DOHH2 (cell line): ENCODE measurements around the gene SGCD.

Experiments used
- H3F3A ChIP-seq: fragments of 200-600 bp; sonication (generic), shearing (Covaris generic); 2 replicates; pipeline ENCODE4 v1.6.0; 2016; ENCODE audit warnings: antibody characterized with exemption, mild to moderate bottlenecking; ENCODE audit not compliant: control insufficient read depth, insufficient read depth
- H3K27ac ChIP-seq: fragments of 200-600 bp; sonication (generic); 2 replicates; pipeline ENCODE4 v1.5.1; 2014; ENCODE audit warnings: low read depth, mild to moderate bottlenecking, low read length, moderate library complexity
- H3K27me3 ChIP-seq: fragments of 200-600 bp; sonication (generic); 2 replicates; pipeline ENCODE4 v1.6.1; 2014; ENCODE audit warnings: mild to moderate bottlenecking, low read length, mixed read lengths; ENCODE audit not compliant: control insufficient read depth
- H3K36me3 ChIP-seq: fragments of 200-600 bp; sonication (generic); 2 replicates; pipeline ENCODE4 v1.6.1; 2014; ENCODE audit warnings: mild to moderate bottlenecking, low read length, moderate library complexity, mixed read lengths; ENCODE audit not compliant: control insufficient read depth
- H3K4me1 ChIP-seq: fragments of 200-600 bp; sonication (generic); 2 replicates; pipeline ENCODE4 v1.6.1; 2014; ENCODE audit warnings: mild to moderate bottlenecking, low read length, mixed read lengths; ENCODE audit not compliant: control insufficient read depth
- H3K4me2 ChIP-seq: fragments of 200-600 bp; sonication (generic); 2 replicates; pipeline ENCODE4 v1.6.0; 2014; ENCODE audit warnings: mild to moderate bottlenecking, low read length, moderate library complexity
- H3K4me3 ChIP-seq: fragments of 200-600 bp; sonication (generic); 2 replicates; pipeline ENCODE4 v1.5.1; 2014; ENCODE audit warnings: mild to moderate bottlenecking, low read length, mixed read lengths
- H3K79me2 ChIP-seq: fragments of 200-600 bp; sonication (generic); 2 replicates; pipeline ENCODE4 v1.6.1; 2014; ENCODE audit warnings: mild to moderate bottlenecking, low read length, mixed read lengths; ENCODE audit not compliant: control insufficient read depth
- H3K9me2 ChIP-seq: fragments of 200-600 bp; sonication (generic); replicated peaks from 2 replicates; pipeline ENCODE4 v1.6.1; 2014; ENCODE audit warnings: mild to moderate bottlenecking, low read length, mixed read lengths; ENCODE audit not compliant: control insufficient read depth
- H3K9me3 ChIP-seq: fragments of 200-600 bp; sonication (generic); 2 replicates; pipeline ENCODE4 v1.6.1; 2014; ENCODE audit warnings: antibody characterized with exemption, low read length, mixed read lengths; ENCODE audit not compliant: control insufficient read depth, insufficient read depth
- H4K20me1 ChIP-seq: fragments of 200-600 bp; sonication (generic); 2 replicates; pipeline ENCODE4 v1.6.0; 2014; ENCODE audit warnings: low read depth, mild to moderate bottlenecking, antibody characterized with exemption, low read length, moderate library complexity; ENCODE audit not compliant: control insufficient read depth, insufficient read depth
- CTCF ChIP-seq: fragments of 200-600 bp; sonication (generic); IDR thresholded peaks from one replicate; pipeline ENCODE4 v1.5.1; 2014; ENCODE audit warnings: antibody characterized with exemption, mild to moderate bottlenecking, low read depth, low read length; ENCODE audit not compliant: poor library complexity, severe bottlenecking
- EZH2phosphoT487 ChIP-seq: fragments of 200-600 bp; sonication (generic); IDR thresholded peaks from 2 replicates; pipeline ENCODE4 v1.6.1; 2017; ENCODE audit warnings: borderline replicate concordance, mild to moderate bottlenecking, antibody characterized with exemption, low read length, moderate library complexity, mixed read lengths

The SGCD gene

GRCh38 chr5:156582193-156582598 lies 255.2 kb downstream of the SGCD start:
- no peaks in the 10 kb centered on the region for H3F3A ChIP-seq
- no peak for TF ChIP-seq EZH2phosphoT487
- TF ChIP-seq CTCF = no peak
- 0 out of 2 replicates have a peak, but pooled peaks cover 7% of the 10 kb centered on the region for H3K27me3 ChIP-seq
- H3K9me3 ChIP-seq = no peaks in the 10 kb centered on the region
- no peaks in the 10 kb centered on the region for H3K79me2 ChIP-seq
- H3K36me3 ChIP-seq = no peaks in the 10 kb centered on the region
- no peak overlapping the region for H3K4me3 ChIP-seq
- no peak overlapping the region for H3K4me2 ChIP-seq
- H4K20me1 ChIP-seq = no peaks in the 10 kb centered on the region
- H3K9me2 ChIP-seq = no peaks in the 10 kb centered on the region
- no peaks in the 10 kb centered on the region for H3K4me1 ChIP-seq
- H3K27ac ChIP-seq = no peak overlapping the region

- H4K20me1 ChIP-seq = no peaks in the 10 kb centered on the region
- no peak for TF ChIP-seq EZH2phosphoT487
- no peak for TF ChIP-seq CTCF
- no peak overlapping the region for H3K4me2 ChIP-seq
- H3F3A ChIP-seq = no peaks in the 10 kb centered on the region
- no peak overlapping the region for H3K27ac ChIP-seq
- no peaks in the 10 kb centered on the region for H3K4me1 ChIP-seq
- no peaks in the 10 kb centered on the region for H3K79me2 ChIP-seq
- no peaks in the 10 kb centered on the region for H3K9me2 ChIP-seq
- H3K36me3 ChIP-seq = no peaks in the 10 kb centered on the region
- no peak overlapping the region for H3K4me3 ChIP-seq
- H3K9me3 ChIP-seq = no peaks in the 10 kb centered on the region
- 0 out of 2 replicates have a peak, but pooled peaks cover 11% of the 10 kb centered on the region for H3K27me3 ChIP-seq
Measured at GRCh38 chr5:156584871-156585270, 257.9 kb downstream of the SGCD start.

- H3K4me1 ChIP-seq = no peaks in the 10 kb centered on the region
- no peaks in the 10 kb centered on the region for H3K9me2 ChIP-seq
- no peak overlapping the region for H3K4me2 ChIP-seq
- no peak for TF ChIP-seq CTCF
- no peak for TF ChIP-seq EZH2phosphoT487
- H3K27me3 ChIP-seq = 0 out of 2 replicates have a peak, but pooled peaks cover 14% of the 10 kb centered on the region
- no peaks in the 10 kb centered on the region for H3K36me3 ChIP-seq
- no peaks in the 10 kb centered on the region for H3K9me3 ChIP-seq
- no peaks in the 10 kb centered on the region for H4K20me1 ChIP-seq
- no peak overlapping the region for H3K27ac ChIP-seq
- no peak overlapping the region for H3K4me3 ChIP-seq
- H3K79me2 ChIP-seq = no peaks in the 10 kb centered on the region
- no peaks in the 10 kb centered on the region for H3F3A ChIP-seq
Measured at GRCh38 chr5:156585999-156586398, 259.0 kb downstream of the SGCD start.
